K562 (cell line): ENCODE data around the gene RNF167. TPM values are rescaled to one million over a fixed set of nuclear protein-coding genes. Genes with fewer than 3 reads are reported as not detected.
"Not testable (repeated sequence)": the region's sequence is repeated elsewhere in the genome, so short reads cannot be mapped to it uniquely, and the experiment has no call there.

Experiments
- ATAC-seq: fragments of 200-7000 bp; cut with Tn5 transposase; 3 replicates; pipeline ENCODE4 v1.9.1; 2020; ENCODE audit warnings: moderate library complexity
- BruUV-seq: library from RNA; stranded (reverse); fragments of 400-500 nt; replicated peaks from 2 replicates; lab custom pipeline; 2021; lab: Mats Ljungman, UMichigan
- CTCF ChIA-PET: fragments of 300-600 bp; formaldehyde crosslinking; extraction: SDS; loops from one replicate; lab custom pipeline; 2021; ENCODE audit warnings: low intra/inter-chr PET ratio; lab: Yijun Ruan, JAX
- POLR2A ChIA-PET: fragments of 300-600, 350-650 bp; sonication (Branson Sonifier 250); formaldehyde crosslinking; extraction: SDS; loops from one replicate; lab custom pipeline; 2021; ENCODE audit warnings: antibody characterized with exemption, inconsistent platforms; lab: Yijun Ruan, JAX
- DNase-seq, 4 experiments: peaks; one replicate each; pipeline versions ENCODE4 v3.0.0 to v3.0.0-alpha.2; 2011 to 2018; ENCODE audit warnings: low spot score in 3 of 4, mixed read lengths in 3 of 4; ENCODE audit errors: extremely low read depth in 1 of 4
- FAIRE-seq: peaks from 2 replicates; lab custom pipeline; 2011; peaks lifted over from hg19 to GRCh38; lab: Jason Lieb, UNC
- H2AFZ ChIP-seq: 2 replicates; pipeline ENCODE4 v1.6.0; 2011; ENCODE audit warnings: low read depth, low read length, control low read depth, inconsistent platforms
- H3K27ac ChIP-seq: fragments of 200-600 bp; 3 replicates; pipeline ENCODE4 v1.8.0; 2011; ENCODE audit warnings: low read depth, mild to moderate bottlenecking, control low read depth, inconsistent platforms, low read length, moderate library complexity, mixed read lengths; ENCODE audit errors: extremely low read depth
- H3K27me3 ChIP-seq, 2 experiments: fragments of 300-600 bp in 1 of 2; 2 replicates in 1 of 2; 3 replicates in 1 of 2; pipeline versions ENCODE4 v1.6.0 to v1.8.0; 2011; ENCODE audit warnings: inconsistent platforms in 2 of 2, low read length in 2 of 2, mild to moderate bottlenecking in 1 of 2, mixed read lengths in 1 of 2, moderate library complexity in 1 of 2; ENCODE audit not compliant: control insufficient read depth in 2 of 2, insufficient read depth in 2 of 2
- H3K36me3 ChIP-seq: fragments of 300-600 bp; 3 replicates; pipeline ENCODE4 v1.8.0; 2011; ENCODE audit warnings: mild to moderate bottlenecking, low read length, inconsistent platforms; ENCODE audit not compliant: control insufficient read depth, insufficient read depth
- H3K4me1 ChIP-seq, 2 experiments: fragments of 200-600 bp in 1 of 2; replicated peaks in 1 of 2; 2 replicates in 1 of 2; 3 replicates in 1 of 2; pipeline versions ENCODE4 v1.5.1 to v1.8.0; 2011; ENCODE audit warnings: inconsistent platforms in 2 of 2, low read length in 2 of 2, mild to moderate bottlenecking in 1 of 2, mixed read lengths in 1 of 2, moderate library complexity in 1 of 2; ENCODE audit not compliant: control insufficient read depth in 2 of 2, insufficient read depth in 2 of 2
- H3K4me2 ChIP-seq: 2 replicates; pipeline ENCODE4 v1.6.1; 2011; ENCODE audit warnings: low read length, control low read depth, inconsistent platforms, mixed read lengths; ENCODE audit not compliant: insufficient read depth
- H3K4me3 ChIP-seq: fragments of 200-600 bp; sonication (generic), shearing (Covaris generic); 2 replicates; pipeline ENCODE4 v1.5.1; 2016; ENCODE audit warnings: control low read depth, inconsistent platforms
- H3K79me2 ChIP-seq: fragments of 200-600 bp; 3 replicates; pipeline ENCODE4 v1.8.0; 2011; ENCODE audit warnings: low read length, inconsistent platforms; ENCODE audit not compliant: control insufficient read depth, insufficient read depth
- H3K9ac ChIP-seq, 2 experiments: 2 replicates each; pipeline versions ENCODE4 v1.6.0 to v1.6.1; 2011; ENCODE audit warnings: low read depth in 2 of 2, low read length in 2 of 2, control low read depth in 1 of 2, inconsistent platforms in 1 of 2, mild to moderate bottlenecking in 1 of 2, mixed read lengths in 1 of 2; ENCODE audit not compliant: insufficient read depth in 1 of 2
- H3K9me1 ChIP-seq: one replicate; pipeline ENCODE4 v1.6.0; 2011; ENCODE audit warnings: inconsistent platforms, mild to moderate bottlenecking, low read length, moderate library complexity; ENCODE audit not compliant: control insufficient read depth, insufficient read depth
- H3K9me3 ChIP-seq: replicated peaks from 2 replicates; pipeline ENCODE4 v1.5.1; 2011; ENCODE audit warnings: low read depth, low read length, inconsistent platforms; ENCODE audit not compliant: control insufficient read depth, insufficient read depth
- H4K20me1 ChIP-seq: replicated peaks from 2 replicates; pipeline ENCODE4 v1.6.1; 2011; ENCODE audit warnings: low read length, inconsistent platforms, mixed read lengths; ENCODE audit not compliant: control insufficient read depth, insufficient read depth
- SMARCE1 ChIP-seq: fragments of 450-650 bp; IDR thresholded peaks from 2 replicates; pipeline ENCODE4 v1.7.1; 2016; ENCODE audit warnings: mild to moderate bottlenecking
- WGBS: fragments of 100-300 bp; shearing (Covaris generic); methylation state at CpG from one replicate; pipeline ENCODE4 v1.1.6; 2016; ENCODE audit warnings: low coverage, mixed read lengths; ENCODE audit not compliant: insufficient coverage; ENCODE audit errors: missing lambda C conversion rate; 5-methylcytosine and 5-hydroxymethylcytosine counted together
- in situ Hi-C: fragments of 300-500 bp; cut with MboI; formaldehyde crosslinking; loops from 4 replicates; pipeline ENCODE4 v1.15.0; 2018; ENCODE audit warnings: inconsistent platforms, mixed read lengths
- intact Hi-C: fragments of 100-400 bp; cut with micrococcal nuclease; formaldehyde crosslinking; loops from 2 replicates; pipeline ENCODE4 v1.14.2; 2022
- polyA plus RNA-seq, 8 experiments: library from polyadenylated mRNA; depleted of rRNA in 4 of 8; stranded (reverse) in 5 of 8; unstranded in 3 of 8; fragments of >200 nt; fragmentation: Nextera tagmentation in 2 of 8; fragmentation: Illumina TruSeq in 1 of 8; extraction: Ambion mirVana in 2 of 8; extraction: Trizol in 1 of 8; gene quantifications; 2 replicates each; pipeline versions ENCODE4 v1.2.1 to v1.2.3, GENCODE V29; 2011 to 2014; ENCODE audit warnings: inconsistent platforms in 1 of 8, missing spikeins in 1 of 8
- total RNA-seq, 7 experiments: library from RNA; depleted of rRNA in 6 of 7; stranded (reverse); fragments of >200 nt in 6 of 7; fragmentation: Illumina TruSeq in 2 of 7; extraction: Trizol in 2 of 7; gene quantifications; 2 replicates each; pipeline versions ENCODE4 v1.2.1 to v1.2.3, GENCODE V29; 2011 to 2021; ENCODE audit warnings: low replicate concordance in 1 of 7

The RNF167 gene
- total and polyA plus RNA-seq, 9 of the 15 experiments (the other 6 are each of a cell fraction or from before 2014, with no cell fraction given), result 16.5 to 143 (median 45.5) TPM

GRCh38 chr17:4926577-4927335, 13.3 kb upstream of the RNF167 start:
- POLR2A ChIA-PET, result interaction anchor here (0.9 to 1.9 kb wide), 4 partner anchors 8 to 19 kb away, joined by 3 to 7 read pairs (median 3); partner anchors contain the start of genes RNF167 and SLC25A11
- in situ Hi-C loops, H4K20me1 ChIP-seq, BruUV-seq, FAIRE-seq, H3K79me2 ChIP-seq, H3K9me3 ChIP-seq, H3K4me3 ChIP-seq, intact Hi-C loops, CTCF ChIA-PET, ATAC-seq, H3K27me3 ChIP-seq, H3K36me3 ChIP-seq, DNase-seq, H3K4me1 ChIP-seq, H3K27ac ChIP-seq, H2AFZ ChIP-seq, H3K9ac ChIP-seq, H3K9me1 ChIP-seq, H3K4me2 ChIP-seq: not testable (repeated sequence)
- 50% methylated on average over 14 of the region's 24 CpGs for WGBS

- Histone ChIP-seq H3K4me1 (peaks cover 0 to 8% of the 10 kb centered on the region in 2 experiments; a peak in 2 of 5 replicates), H3K9ac (no peak overlapping the region), H3K4me2 (no peak overlapping the region), H3K27ac (no peak overlapping the region), H3K36me3 (no peaks in the 10 kb centered on the region), H4K20me1 (no peaks in the 10 kb centered on the region), H3K4me3 (no peak overlapping the region), H3K27me3 (no peaks in the 10 kb centered on the region), H2AFZ (no peak overlapping the region), H3K79me2 (no peaks in the 10 kb centered on the region), H3K9me3 (no peaks in the 10 kb centered on the region), H3K9me1 (no peaks in the 10 kb centered on the region)
- POLR2A ChIA-PET, result interaction anchor here (1.9 kb wide), 1 partner anchor 9 kb away, joined by 6 read pairs; no protein-coding TSS in a partner anchor
- in situ Hi-C loops (no loop called here), intact Hi-C loops (no loop called here)
- DNase-seq (no peak), FAIRE-seq (no peak), ATAC-seq (no peak)
- WGBS, result 88% methylated on average over 11 of the region's 18 CpGs
- CTCF ChIA-PET, result no interaction called here
- no TSS peak for BruUV-seq
- no peak for TF ChIP-seq SMARCE1
These were observed 11.2 kb upstream of the RNF167 start for GRCh38 chr17:4928881-4929280.
